Lower leg skin (tissue), 4 donors: ENCODE measurements around the gene ZFAND3. TPM values are rescaled to one million over a fixed set of nuclear protein-coding genes. Genes with fewer than 3 reads are reported as not detected.
"Not testable (repeated sequence)": the region's sequence is repeated elsewhere in the genome, so short reads cannot be mapped to it uniquely, and the experiment has no call there.

Source experiments
- DNase-seq, 2 donors: peaks; one replicate each; pipeline ENCODE4 v3.0.0-alpha.2; 2019; ENCODE audit warnings: low spot score in 2 of 2
- H3K4me3 ChIP-seq: fragments of 200-600 bp; sonication (generic); 2 replicates; pipeline ENCODE4 v1.5.1; 2017; ENCODE audit warnings: mild to moderate bottlenecking, low read depth; ENCODE audit not compliant: poor library complexity, severe bottlenecking
- POLR2A ChIP-seq, 2 donors: fragments of 450-650 bp; IDR thresholded peaks; one replicate each; pipeline ENCODE4 v1.6.1; 2016 to 2017; ENCODE audit warnings: antibody characterized with exemption in 2 of 2, mild to moderate bottlenecking in 1 of 2, moderate library complexity in 1 of 2
- WGBS, 2 donors: methylation state at CpG; one replicate each; pipeline ENCODE4 v1.1.5; 2018; 5-methylcytosine and 5-hydroxymethylcytosine counted together
- intact Hi-C: fragments of 100-400 bp; cut with DNase I; formaldehyde crosslinking; loops from one replicate; pipeline ENCODE4 v1.15.0; 2023; ENCODE audit warnings: low total_unique reads
- total RNA-seq, 4 donors: library from RNA; depleted of rRNA; stranded (reverse); fragments of >200 nt; gene quantifications; one replicate each; pipeline ENCODE4 v1.1.0, GENCODE V29; 2016
- TF ChIP-seq, protein P1 (sequence below), 3 donors: fragments of 450-650 bp; IDR thresholded peaks; one replicate each; pipeline ENCODE4 v1.5.1; 2016; ENCODE audit warnings: antibody characterized with exemption in 3 of 3, mild to moderate bottlenecking in 3 of 3, moderate library complexity in 2 of 3

The ZFAND3 gene
- total RNA-seq, 4 donors from 2014 or later, result 26.3 to 40.8 (median 30.3) TPM

DNA sequence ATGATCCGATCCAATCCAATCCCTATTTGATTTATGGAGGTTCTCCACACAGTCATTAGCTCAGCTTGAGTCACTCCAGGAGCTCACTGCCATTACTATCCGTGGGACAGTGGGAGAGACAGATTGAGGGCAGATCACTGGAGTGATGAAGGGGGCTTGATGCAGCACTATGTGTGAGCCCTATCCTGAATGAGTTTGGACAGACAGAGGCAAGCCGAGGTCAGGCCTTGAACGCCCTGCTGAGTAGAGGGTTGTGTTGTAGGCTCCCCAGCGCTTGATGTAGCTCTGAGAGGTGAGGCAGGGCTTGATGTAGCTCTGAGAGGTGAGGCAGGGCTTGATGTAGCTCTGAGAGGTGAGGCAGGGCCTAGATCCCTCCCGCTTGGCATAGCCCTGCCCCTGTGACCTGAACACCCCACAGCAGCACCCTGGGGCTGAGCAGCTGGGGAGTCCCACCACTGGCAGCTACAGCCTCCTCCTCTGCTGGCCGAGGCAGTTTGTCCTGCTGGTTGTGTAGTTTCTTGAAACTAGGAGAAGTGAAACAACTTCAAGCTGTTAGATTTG lies 58.7 kb downstream of the ZFAND3 start:
- no peak for TF ChIP-seq POLR2A (IDR thresholded peaks at IDR 0.05)
- TF ChIP-seq, protein P1, sequence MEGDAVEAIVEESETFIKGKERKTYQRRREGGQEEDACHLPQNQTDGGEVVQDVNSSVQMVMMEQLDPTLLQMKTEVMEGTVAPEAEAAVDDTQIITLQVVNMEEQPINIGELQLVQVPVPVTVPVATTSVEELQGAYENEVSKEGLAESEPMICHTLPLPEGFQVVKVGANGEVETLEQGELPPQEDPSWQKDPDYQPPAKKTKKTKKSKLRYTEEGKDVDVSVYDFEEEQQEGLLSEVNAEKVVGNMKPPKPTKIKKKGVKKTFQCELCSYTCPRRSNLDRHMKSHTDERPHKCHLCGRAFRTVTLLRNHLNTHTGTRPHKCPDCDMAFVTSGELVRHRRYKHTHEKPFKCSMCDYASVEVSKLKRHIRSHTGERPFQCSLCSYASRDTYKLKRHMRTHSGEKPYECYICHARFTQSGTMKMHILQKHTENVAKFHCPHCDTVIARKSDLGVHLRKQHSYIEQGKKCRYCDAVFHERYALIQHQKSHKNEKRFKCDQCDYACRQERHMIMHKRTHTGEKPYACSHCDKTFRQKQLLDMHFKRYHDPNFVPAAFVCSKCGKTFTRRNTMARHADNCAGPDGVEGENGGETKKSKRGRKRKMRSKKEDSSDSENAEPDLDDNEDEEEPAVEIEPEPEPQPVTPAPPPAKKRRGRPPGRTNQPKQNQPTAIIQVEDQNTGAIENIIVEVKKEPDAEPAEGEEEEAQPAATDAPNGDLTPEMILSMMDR (IDR thresholded peaks at IDR 0.05), result no peak
- H3K4me3 ChIP-seq, result no peak overlapping the region
- intact Hi-C loops, result no loop called here
- 70 to 88% methylated on average over 7 of the region's 7 CpGs for WGBS, 2 donors
- DNase-seq, result no peak

DNA sequence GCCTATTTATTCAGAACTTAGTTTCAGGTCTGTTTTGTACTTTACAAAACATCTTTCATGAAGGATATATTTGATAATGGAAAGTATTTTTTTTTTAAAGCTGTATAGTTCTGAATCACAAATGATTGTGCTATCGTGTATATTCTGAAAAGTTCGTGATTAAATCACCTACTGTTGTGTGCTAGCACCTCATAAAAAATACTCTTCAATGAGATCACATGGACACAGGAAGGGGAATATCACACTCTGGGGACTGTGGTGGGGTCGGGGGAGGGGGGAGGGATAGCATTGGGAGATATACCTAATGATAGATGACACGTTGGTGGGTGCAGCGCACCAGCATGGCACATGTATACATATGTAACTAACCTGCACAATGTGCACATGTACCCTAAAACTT lies 61.1 kb downstream of the ZFAND3 start:
- intact Hi-C loops, DNase-seq, H3K4me3 ChIP-seq: not testable (repeated sequence)
- 72 to 85% methylated on average over 5 of the region's 5 CpGs for WGBS, 2 donors

DNA sequence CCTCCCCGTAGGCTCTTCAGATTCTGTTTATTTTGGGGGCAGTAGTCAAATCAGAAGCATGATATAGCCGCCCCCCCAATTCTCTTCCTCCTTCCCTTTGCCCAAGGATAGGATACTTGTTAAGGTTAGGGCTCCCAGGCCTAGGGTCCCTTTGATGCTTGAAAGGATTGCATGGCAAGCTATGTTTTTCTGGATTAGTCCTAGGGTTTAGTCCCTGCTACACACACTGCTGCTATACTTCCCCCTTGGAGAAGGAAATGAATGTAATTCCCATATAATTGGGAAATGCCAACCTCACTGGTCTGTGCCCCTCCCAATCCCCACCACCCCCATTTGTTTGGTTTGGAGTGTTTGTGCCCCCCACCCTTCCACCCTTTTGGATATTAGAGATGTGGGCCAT lies 62.8 kb downstream of the ZFAND3 start:
- no peak for TF ChIP-seq POLR2A (IDR thresholded peaks at IDR 0.05)
- TF ChIP-seq, protein P1 (IDR thresholded peaks at IDR 0.05), result no peak
- WGBS, 2 donors, result 95 to 96% methylated on average over 2 of the region's 2 CpGs
- no peak overlapping the region for H3K4me3 ChIP-seq
- intact Hi-C loops, result no loop called here
- no peak for DNase-seq

DNA sequence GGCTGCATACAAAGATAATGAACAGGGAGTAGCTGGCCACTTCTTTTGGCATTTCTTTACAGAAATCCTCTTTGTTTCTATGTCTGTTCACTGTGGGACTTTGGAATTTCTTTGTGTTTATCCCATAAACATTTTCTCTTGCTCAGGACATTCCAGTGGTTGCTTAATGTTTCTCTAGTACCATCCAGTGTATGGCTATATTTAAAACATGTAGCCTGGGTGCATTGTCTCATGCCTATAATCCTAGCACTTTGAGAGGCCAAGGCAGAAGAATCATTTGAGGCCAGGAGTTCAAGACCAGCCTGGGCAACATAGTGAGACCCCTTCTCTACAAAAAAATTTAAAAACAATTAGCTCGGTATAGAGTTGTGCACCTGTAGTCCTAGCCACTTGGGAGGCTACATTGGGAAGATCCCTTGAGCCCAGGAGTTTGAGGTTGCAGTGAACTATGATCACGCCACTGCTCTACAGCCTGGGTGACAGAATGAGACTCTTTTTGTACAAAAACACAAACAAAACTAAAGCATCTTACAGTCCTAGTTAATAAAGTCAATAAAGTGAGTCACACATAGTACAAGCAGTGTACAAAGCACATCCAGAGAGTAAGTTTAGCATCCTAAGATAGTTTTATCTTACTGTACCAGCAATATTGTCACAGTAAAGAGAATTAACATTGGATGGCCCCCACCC lies 63.3 kb downstream of the ZFAND3 start:
- 93 to 97% methylated on average over 2 of the region's 2 CpGs for WGBS, 2 donors
- no peak for DNase-seq
- H3K4me3 ChIP-seq, result no peak overlapping the region
- TF ChIP-seq, protein P1 (IDR thresholded peaks at IDR 0.05), result no peak
- no peak for TF ChIP-seq POLR2A (IDR thresholded peaks at IDR 0.05)
- intact Hi-C loops, result no loop called here

DNA sequence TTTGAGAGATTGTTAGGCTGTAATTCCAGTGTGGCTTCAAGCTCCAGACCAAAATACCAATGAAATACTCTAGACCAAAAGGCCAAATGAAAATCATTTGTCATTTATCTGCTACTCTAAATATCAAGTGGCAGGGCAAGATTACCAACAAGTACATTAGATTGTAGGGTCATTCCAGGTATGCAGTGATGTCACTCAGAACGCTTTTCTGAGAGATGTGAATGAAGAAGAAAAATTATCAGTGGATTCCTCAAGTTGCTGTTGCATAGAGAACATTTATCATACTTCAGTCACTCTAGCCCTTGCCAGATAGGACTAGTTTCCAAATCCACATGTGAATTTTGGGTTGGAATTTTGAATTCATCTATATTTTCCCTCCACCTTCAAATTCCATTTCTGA lies 65.0 kb downstream of the ZFAND3 start:
- TF ChIP-seq POLR2A (IDR thresholded peaks at IDR 0.05), result no peak
- TF ChIP-seq, protein P1 (IDR thresholded peaks at IDR 0.05), result no peak
- WGBS, 2 donors, result 94 to 97% methylated on average over 1 of the region's 1 CpG
- DNase-seq, result no peak
- no peak overlapping the region for H3K4me3 ChIP-seq
- intact Hi-C loops, result no loop called here

DNA sequence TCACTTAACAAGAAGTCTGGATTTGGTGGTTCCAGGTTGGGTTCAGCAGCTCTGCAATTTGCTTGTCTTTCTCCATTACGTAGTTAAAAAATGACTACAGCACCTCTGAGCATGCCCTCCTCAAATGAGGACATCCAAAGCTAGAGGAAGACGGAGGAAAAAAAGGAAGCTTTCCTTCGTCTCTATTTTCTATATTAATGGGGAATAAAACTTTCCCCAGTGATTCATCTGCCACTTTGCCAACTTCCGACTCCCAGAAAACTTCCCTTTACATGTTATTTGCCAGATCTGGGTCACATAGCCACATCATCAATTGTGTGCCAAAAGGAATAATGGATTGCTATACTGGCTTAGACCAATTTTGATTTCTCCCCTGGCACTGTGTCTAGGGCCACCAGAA lies 69.5 kb downstream of the ZFAND3 start:
- H3K4me3 ChIP-seq, result no peak overlapping the region
- 19 to 21% methylated on average over 4 of the region's 4 CpGs for WGBS, 2 donors
- intact Hi-C loops, result no loop called here
- no peak for TF ChIP-seq POLR2A (IDR thresholded peaks at IDR 0.05)
- TF ChIP-seq, protein P1 (IDR thresholded peaks at IDR 0.05), result no peak
- no peak for DNase-seq
